Activated naive CD8-positive, alpha-beta T cell treated with anti-CD3 and anti-CD28 coated beads, Interleukin-2, amount 50 U/mL, for 24 hours (primary cell): ENCODE measurements around the gene ATG5.

Experiments
- ATAC-seq: fragments of 150-1000 bp; cut with Tn5 transposase; one replicate; pipeline ENCODE4 v1.10.0; 2021
- DNase-seq: peaks from one replicate; pipeline ENCODE4 v3.0.0; 2021
- H3K27ac Mint-ChIP-seq: one replicate; pipeline ENCODE4 v1.8.0; 2021; ENCODE audit warnings: mild to moderate bottlenecking, mixed read lengths
- H3K27me3 Mint-ChIP-seq: one replicate; pipeline ENCODE4 v1.8.0; 2021; ENCODE audit warnings: mixed read lengths
- H3K36me3 Mint-ChIP-seq: one replicate; pipeline ENCODE4 v1.8.0; 2021; ENCODE audit warnings: low read depth, mixed read lengths
- H3K4me1 Mint-ChIP-seq: one replicate; pipeline ENCODE4 v1.8.0; 2021; ENCODE audit warnings: mixed read lengths
- H3K4me3 Mint-ChIP-seq: one replicate; pipeline ENCODE4 v1.8.0; 2021; ENCODE audit warnings: mild to moderate bottlenecking, moderate library complexity, mixed read lengths
- H3K9me3 Mint-ChIP-seq: one replicate; pipeline ENCODE4 v1.8.0; 2021; ENCODE audit warnings: mixed read lengths

Gene ATG5

DNA sequence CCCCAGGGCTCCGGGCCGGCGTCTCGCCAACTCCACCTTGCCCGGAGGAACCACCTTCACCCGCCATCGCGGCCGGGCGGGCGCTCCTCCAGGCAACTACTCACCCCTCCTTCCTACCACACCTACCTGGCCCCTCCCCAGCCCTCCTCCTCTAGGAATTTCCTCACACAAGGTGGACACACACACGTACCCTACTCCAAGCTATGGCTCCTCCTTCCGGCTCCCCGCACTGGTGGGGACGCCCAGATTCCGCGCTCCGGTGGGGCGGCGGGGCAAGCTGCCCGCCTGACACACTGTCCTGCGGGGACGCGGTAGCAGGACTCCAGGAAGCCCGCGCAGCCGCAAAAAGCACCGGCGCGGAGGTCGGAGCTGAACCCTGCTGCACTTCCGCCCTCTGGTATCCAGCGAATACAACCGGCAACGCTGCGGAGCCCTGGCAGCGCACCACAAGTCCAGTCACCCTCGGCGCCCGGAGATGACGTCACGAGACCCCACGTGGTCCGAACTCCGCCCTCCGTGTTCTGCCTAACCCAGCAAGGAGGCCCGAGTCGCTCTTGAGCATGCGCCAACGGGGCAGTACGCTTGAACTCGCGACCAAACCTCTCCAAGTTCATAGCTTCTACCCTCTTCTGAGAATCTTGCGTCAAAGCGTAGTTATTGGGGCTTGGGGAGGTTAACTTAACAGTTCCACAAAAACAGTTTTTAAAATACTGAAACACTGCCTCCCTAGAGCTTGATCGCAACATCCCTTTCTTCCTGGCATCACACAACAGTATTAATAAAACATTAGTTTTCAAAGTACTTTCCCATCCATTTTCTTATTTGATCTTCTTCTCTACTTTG is at the start of gene ATG5:
Gene ATG5, minus strand, starts transcription at position 425 of the 843 bp plus-strand sequence. CDS start 9,552 bp downstream, outside the sequence.
- Mint-ChIP-seq H3K4me3 (peak within 1 kb of the TSS; percentile 98), H3K4me1 (peaks cover 48% of the 10 kb centered on the region), H3K36me3 (peaks cover 6% of the 10 kb centered on the region), H3K27ac (peak within 1 kb of the TSS; percentile 96), H3K9me3 (no peaks in the 10 kb centered on the region), H3K27me3 (peaks cover 15% of the 10 kb centered on the region)
- DNase-seq, result peak; percentile 100
- peak; percentile 97 for ATAC-seq

GRCh38 chr6:106373502-106374239 is 48.1 kb upstream of the ATG5 start:
- no peaks in the 10 kb centered on the region for H3K9me3 Mint-ChIP-seq
- no peak for DNase-seq

GRCh38 chr6:106372838-106373501 is 47.4 kb upstream of the ATG5 start:
- no peaks in the 10 kb centered on the region for H3K36me3 Mint-ChIP-seq
- peaks cover 23% of the 10 kb centered on the region for H3K4me1 Mint-ChIP-seq
- H3K27me3 Mint-ChIP-seq, result peaks cover 13% of the 10 kb centered on the region
- H3K9me3 Mint-ChIP-seq, result no peaks in the 10 kb centered on the region
- H3K4me3 Mint-ChIP-seq, result peak overlapping the region; percentile 33
- ATAC-seq, result peak; percentile 85
- H3K27ac Mint-ChIP-seq, result peak overlapping the region; percentile 81
- no peak for DNase-seq

More at GRCh38 chr6:106373502-106374239, 48.1 kb upstream of the ATG5 start:
- H3K27me3 Mint-ChIP-seq, result peaks cover 15% of the 10 kb centered on the region
- H3K4me1 Mint-ChIP-seq, result peaks cover 23% of the 10 kb centered on the region
- peak overlapping the region; percentile 81 for H3K27ac Mint-ChIP-seq
- peak; percentile 74 for ATAC-seq
- peak overlapping the region; percentile 33 for H3K4me3 Mint-ChIP-seq
- H3K36me3 Mint-ChIP-seq, result no peaks in the 10 kb centered on the region

- Mint-ChIP-seq H3K27me3 (peaks cover 16% of the 10 kb centered on the region), H3K9me3 (no peaks in the 10 kb centered on the region), H3K4me3 (no peak overlapping the region), H3K36me3 (no peaks in the 10 kb centered on the region), H3K27ac (no peak overlapping the region), H3K4me1 (peaks cover 19% of the 10 kb centered on the region)
- DNase-seq, result no peak
- no peak for ATAC-seq
These were observed 45.1 kb upstream of the ATG5 start for GRCh38 chr6:106370639-106371038.

DNA sequence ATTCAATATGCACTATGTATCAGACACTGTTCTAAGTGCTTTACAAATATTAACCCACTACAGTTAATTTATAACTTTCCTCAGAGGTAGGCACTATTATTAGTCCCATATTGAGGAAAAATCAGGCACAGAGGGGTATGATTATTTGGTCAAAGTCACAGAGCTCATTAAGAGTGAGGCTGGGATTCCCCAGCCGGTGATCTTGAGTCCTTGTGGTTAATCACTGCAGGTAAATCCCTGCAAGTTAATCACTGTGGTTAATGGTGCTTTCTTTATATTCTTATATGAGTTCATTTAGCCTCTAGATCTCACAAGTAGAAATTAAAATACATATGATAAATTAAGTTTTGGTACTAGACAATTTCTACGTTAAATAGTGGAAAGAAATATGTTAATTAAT is 44.2 kb upstream of the ATG5 start:
- ATAC-seq (no peak), DNase-seq (no peak)
- peaks cover 19% of the 10 kb centered on the region for H3K4me1 Mint-ChIP-seq
- H3K27ac Mint-ChIP-seq, result no peak overlapping the region
- H3K9me3 Mint-ChIP-seq, result no peaks in the 10 kb centered on the region
- no peak overlapping the region for H3K4me3 Mint-ChIP-seq
- H3K27me3 Mint-ChIP-seq, result peaks cover 13% of the 10 kb centered on the region
- no peaks in the 10 kb centered on the region for H3K36me3 Mint-ChIP-seq

GRCh38 chr6:106363401-106364138 is 38.0 kb upstream of the ATG5 start:
- H3K4me1 Mint-ChIP-seq, result peaks cover 12% of the 10 kb centered on the region
- DNase-seq, result no peak
- H3K36me3 Mint-ChIP-seq, result no peaks in the 10 kb centered on the region
- peaks cover 42% of the 10 kb centered on the region for H3K27me3 Mint-ChIP-seq
- H3K9me3 Mint-ChIP-seq, result no peaks in the 10 kb centered on the region
- no peak overlapping the region for H3K4me3 Mint-ChIP-seq
- no peak overlapping the region for H3K27ac Mint-ChIP-seq
- no peak for ATAC-seq

- ATAC-seq (peak; percentile 42), DNase-seq (peak; percentile 47)
- Mint-ChIP-seq H3K9me3 (no peaks in the 10 kb centered on the region), H3K36me3 (no peaks in the 10 kb centered on the region), H3K4me3 (peak overlapping the region; percentile 74), H3K4me1 (peaks cover 12% of the 10 kb centered on the region), H3K27me3 (peaks cover 54% of the 10 kb centered on the region), H3K27ac (no peak overlapping the region)
These were observed 35.5 kb upstream of the ATG5 start for GRCh38 chr6:106360989-106361430.

DNA sequence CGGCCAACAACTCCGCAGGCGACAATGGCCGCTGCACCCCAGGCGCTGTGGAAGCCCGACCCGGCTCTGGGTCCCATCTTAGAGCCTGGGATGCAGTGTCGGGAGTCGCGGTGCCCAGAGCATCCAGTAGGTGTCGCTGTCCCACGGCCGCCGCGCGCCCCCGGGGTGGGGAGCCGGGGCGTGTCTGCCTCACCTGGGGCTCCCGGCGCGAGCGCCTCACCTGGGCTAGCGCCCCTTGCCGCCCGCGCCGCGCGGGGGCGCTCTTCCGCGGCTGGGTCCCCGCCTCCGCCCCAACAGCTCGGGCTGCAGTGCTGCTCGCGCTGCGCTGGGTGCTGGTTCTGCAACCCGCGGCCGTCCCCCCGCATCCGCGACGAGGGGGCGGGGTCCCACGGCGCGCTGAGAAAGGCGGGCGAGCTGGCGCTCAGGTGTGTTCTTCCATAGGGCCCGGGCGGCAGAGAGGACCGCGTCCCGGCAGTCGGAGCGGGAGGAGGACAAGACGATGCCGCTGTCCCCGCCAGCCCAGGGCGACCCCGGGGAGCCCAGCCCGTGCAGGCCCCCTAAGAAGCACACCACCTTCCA is 34.9 kb upstream of the ATG5 start, which contains the start of gene CRYBG1:
Gene CRYBG1, plus strand, starts transcription at position 308 of the 579 bp plus-strand sequence. Its CDS starts 192 bp downstream, at position 500.
- no peaks in the 10 kb centered on the region for H3K9me3 Mint-ChIP-seq
- H3K4me3 Mint-ChIP-seq, result peak within 1 kb of the TSS; percentile 74
- H3K36me3 Mint-ChIP-seq, result no peaks in the 10 kb centered on the region
- peak; percentile 91 for ATAC-seq
- DNase-seq, result peak; percentile 78
- peaks cover 12% of the 10 kb centered on the region for H3K4me1 Mint-ChIP-seq
- no peak within 1 kb of the TSS for H3K27ac Mint-ChIP-seq
- peaks cover 59% of the 10 kb centered on the region for H3K27me3 Mint-ChIP-seq

DNA sequence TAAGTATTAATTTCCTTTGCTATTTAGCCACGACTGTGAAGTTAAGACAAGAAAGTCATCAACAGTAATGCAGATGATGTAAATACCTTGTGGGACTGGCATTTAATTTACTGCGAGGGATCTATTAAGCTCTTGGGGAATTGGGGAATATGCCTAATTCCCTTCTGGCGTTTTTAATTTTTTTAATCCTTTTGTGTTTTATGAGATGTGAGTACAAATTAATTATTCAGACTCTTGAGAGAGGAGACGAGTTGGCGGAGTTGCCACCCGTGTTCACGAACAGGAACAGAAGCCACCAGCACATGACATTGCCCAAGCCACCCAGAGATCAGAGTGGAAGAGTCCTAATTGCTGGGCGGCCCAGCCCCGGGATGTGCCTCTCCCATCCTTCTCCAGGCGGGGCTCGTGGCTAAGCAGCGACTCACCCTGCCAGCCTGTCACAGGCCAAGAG is 34.4 kb upstream of the ATG5 start:
- Mint-ChIP-seq H3K4me1 (peaks cover 12% of the 10 kb centered on the region), H3K9me3 (no peaks in the 10 kb centered on the region), H3K36me3 (no peaks in the 10 kb centered on the region), H3K27ac (no peak overlapping the region), H3K4me3 (peak overlapping the region; percentile 52), H3K27me3 (peaks cover 62% of the 10 kb centered on the region)
- DNase-seq (no peak), ATAC-seq (peak; percentile 27)

- no peaks in the 10 kb centered on the region for H3K36me3 Mint-ChIP-seq
- no peak overlapping the region for H3K4me3 Mint-ChIP-seq
- ATAC-seq (no peak), DNase-seq (no peak)
- no peak overlapping the region for H3K27ac Mint-ChIP-seq
- H3K9me3 Mint-ChIP-seq, result no peaks in the 10 kb centered on the region
- H3K27me3 Mint-ChIP-seq, result peaks cover 74% of the 10 kb centered on the region
- peaks cover 11% of the 10 kb centered on the region for H3K4me1 Mint-ChIP-seq
These were observed 30.8 kb upstream of the ATG5 start for GRCh38 chr6:106356378-106356777.

- H3K36me3 Mint-ChIP-seq, result no peaks in the 10 kb centered on the region
- peaks cover 13% of the 10 kb centered on the region for H3K27me3 Mint-ChIP-seq
- no peak overlapping the region for H3K27ac Mint-ChIP-seq
- H3K4me3 Mint-ChIP-seq, result no peak overlapping the region
- no peaks in the 10 kb centered on the region for H3K9me3 Mint-ChIP-seq
- ATAC-seq (no peak), DNase-seq (no peak)
- H3K4me1 Mint-ChIP-seq, result no peaks in the 10 kb centered on the region
These were observed 21.7 kb upstream of the ATG5 start for GRCh38 chr6:106347219-106347618.

DNA sequence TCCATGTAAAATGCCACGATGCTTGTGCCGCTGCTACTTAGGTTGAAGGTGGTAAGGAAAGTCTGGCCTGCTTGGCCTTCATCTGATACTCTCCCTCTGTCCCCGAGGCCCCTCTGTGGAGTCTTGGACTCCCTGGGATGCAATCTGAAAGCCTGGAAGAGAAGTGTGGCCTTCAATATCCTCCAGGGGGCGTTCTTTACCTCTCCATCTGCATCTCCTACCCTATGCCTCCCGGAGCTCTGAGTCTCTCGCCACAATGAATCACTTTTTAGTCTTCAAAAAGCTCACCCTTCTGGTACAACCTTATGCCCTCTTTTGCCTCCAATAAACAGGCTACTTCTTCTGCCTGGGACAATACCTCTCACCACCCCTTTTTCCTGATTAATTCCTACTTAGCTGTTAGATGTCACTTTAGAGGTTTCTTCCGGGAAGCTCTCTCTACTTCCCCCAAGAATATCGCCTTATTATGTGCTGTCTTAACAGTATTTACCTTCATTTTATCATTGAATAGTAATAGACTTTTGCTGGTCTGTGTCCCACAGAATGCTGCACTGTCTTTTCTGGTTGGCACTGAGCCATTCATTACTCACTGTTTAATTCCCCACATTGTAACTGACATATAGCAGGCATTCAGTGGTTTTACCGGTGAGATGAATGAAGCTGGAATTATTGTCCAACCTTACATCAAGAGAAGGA is 13.9 kb upstream of the ATG5 start:
- DNase-seq (peak; percentile 48), ATAC-seq (peak; percentile 98)
- no peaks in the 10 kb centered on the region for H3K9me3 Mint-ChIP-seq
- H3K4me3 Mint-ChIP-seq, result no peak overlapping the region
- no peaks in the 10 kb centered on the region for H3K36me3 Mint-ChIP-seq
- peaks cover 15% of the 10 kb centered on the region for H3K27me3 Mint-ChIP-seq
- H3K4me1 Mint-ChIP-seq, result peaks cover 3% of the 10 kb centered on the region
- no peak overlapping the region for H3K27ac Mint-ChIP-seq
